A549 (cell line): ENCODE data around the gene COPRS. TPM values are rescaled to one million over a fixed set of nuclear protein-coding genes. Genes with fewer than 3 reads are reported as not detected.

Experiments used
- ATAC-seq, 2 experiments: fragments of 200-7000 bp in 1 of 2; fragments of >200 bp in 1 of 2; cut with Nextera tagmentation in 1 of 2; cut with Tn5 transposase in 1 of 2; 3 replicates each; pipeline versions ENCODE4 v1.8.0 to v1.9.1; 2018 to 2020; ENCODE audit warnings: mild to moderate bottlenecking in 1 of 2, moderate library complexity in 1 of 2
- CTCF ChIA-PET: fragments of 300-600 bp; sonication (Branson Sonifier 250); formaldehyde crosslinking; extraction: SDS; loops from one replicate; lab custom pipeline; 2021; ENCODE audit warnings: antibody characterized with exemption, inconsistent platforms; lab: Yijun Ruan, JAX
- POLR2A ChIA-PET: fragments of 350-600 bp; formaldehyde crosslinking; extraction: SDS; loops from one replicate; lab custom pipeline; 2021; ENCODE audit warnings: antibody characterized with exemption, inconsistent platforms; lab: Yijun Ruan, JAX
- DNase-seq, 2 experiments: peaks; one replicate each; pipeline versions ENCODE4 v3.0.0 to v3.0.0-alpha.2; 2011 to 2016; ENCODE audit warnings: low read depth in 1 of 2, low spot score in 1 of 2
- FAIRE-seq: peaks from 2 replicates; lab custom pipeline; 2011; peaks lifted over from hg19 to GRCh38; lab: Jason Lieb, UNC
- H3K27ac ChIP-seq, 2 experiments: fragments of >200 bp; sonication (Bioruptor Twin); formaldehyde crosslinking; 3 replicates each; pipeline ENCODE4 v1.5.1; 2016 to 2017
- H3K4me1 ChIP-seq: fragments of >200 bp; sonication (Bioruptor Twin); formaldehyde crosslinking; 3 replicates; pipeline ENCODE4 v1.6.1; 2016
- H3K4me2 ChIP-seq: fragments of >200 bp; sonication (Bioruptor Twin); formaldehyde crosslinking; 3 replicates; pipeline ENCODE4 v1.6.1; 2016
- H3K4me3 ChIP-seq: fragments of >200 bp; sonication (Bioruptor Twin); formaldehyde crosslinking; 3 replicates; pipeline ENCODE4 v1.5.1; 2016
- H3K9me3 ChIP-seq: fragments of >200 bp; sonication (Bioruptor Twin); formaldehyde crosslinking; 3 replicates; pipeline ENCODE4 v1.6.1; 2016
- ATOH8 ChIP-seq: fragments of 250-450 bp; sonication (Bioruptor Pico); IDR thresholded peaks from 2 replicates; pipeline ENCODE4 v1.5.0; 2020; ENCODE audit warnings: low read depth, mild to moderate bottlenecking, moderate library complexity
- BCL3 ChIP-seq: fragments of >200 bp; sonication (Bioruptor Twin); formaldehyde crosslinking; IDR thresholded peaks from 3 replicates; pipeline ENCODE4 v1.6.1; 2016
- CBX8 ChIP-seq: fragments of 200-600 bp; sonication (generic); IDR thresholded peaks from 2 replicates; pipeline ENCODE4 v1.6.1; 2016
- CEBPB ChIP-seq, 2 experiments: fragments of >200 bp in 1 of 2; sonication (Bioruptor Twin) in 1 of 2; formaldehyde crosslinking in 1 of 2; IDR thresholded peaks; 2 replicates each; pipeline ENCODE4 v1.6.1; 2012 to 2016
- CHD2 ChIP-seq: fragments of 150-350 bp; IDR thresholded peaks from 2 replicates; pipeline ENCODE4 v1.6.1; 2014; ENCODE audit warnings: low read length; ENCODE audit not compliant: partially characterized antibody
- CHD4 ChIP-seq: fragments of 200-600 bp; sonication (generic); IDR thresholded peaks from 2 replicates; pipeline ENCODE4 v1.6.1; 2016; ENCODE audit warnings: antibody characterized with exemption, mild to moderate bottlenecking, borderline replicate concordance
- EHMT2 ChIP-seq: fragments of 200-600 bp; sonication (generic); IDR thresholded peaks from 2 replicates; pipeline ENCODE4 v1.6.1; 2016; ENCODE audit warnings: antibody characterized with exemption, low read depth, mild to moderate bottlenecking, moderate library complexity
- EP300 ChIP-seq, 2 experiments: fragments of >200 bp; sonication (Bioruptor Twin); formaldehyde crosslinking; IDR thresholded peaks; 2 replicates in 1 of 2; 3 replicates in 1 of 2; pipeline ENCODE4 v1.6.1; 2016 to 2017
- FOSL2 ChIP-seq, 2 experiments: fragments of 450-650 bp in 1 of 2; fragments of >200 bp in 1 of 2; sonication (Bioruptor Twin) in 1 of 2; formaldehyde crosslinking; IDR thresholded peaks; 2 replicates each; pipeline versions ENCODE4 v1.5.0 to v1.6.1; 2016 to 2020; ENCODE audit warnings: mild to moderate bottlenecking in 1 of 2, moderate library complexity in 1 of 2
- HDAC2 ChIP-seq: fragments of 200-600 bp; sonication (generic); IDR thresholded peaks from 2 replicates; pipeline ENCODE4 v1.6.1; 2016
- HMGXB4 ChIP-seq: fragments of 250-450 bp; sonication (Bioruptor Pico); IDR thresholded peaks from 2 replicates; pipeline ENCODE4 v1.5.0; 2021; ENCODE audit warnings: mild to moderate bottlenecking, moderate library complexity, borderline replicate concordance
- JUNB ChIP-seq: fragments of >200 bp; sonication (Bioruptor Twin); formaldehyde crosslinking; IDR thresholded peaks from 2 replicates; pipeline ENCODE4 v1.6.1; 2016
- KDM1A ChIP-seq: fragments of 200-600 bp; sonication (generic); IDR thresholded peaks from 2 replicates; pipeline ENCODE4 v1.6.1; 2016; ENCODE audit warnings: low read depth, mild to moderate bottlenecking
- MAX ChIP-seq: IDR thresholded peaks from 2 replicates; pipeline ENCODE4 v1.6.1; 2012
- MYC ChIP-seq: IDR thresholded peaks from 2 replicates; pipeline ENCODE4 v1.6.1; 2012; ENCODE audit warnings: mild to moderate bottlenecking, inconsistent platforms, low read length, improper control_type of control experiment, borderline replicate concordance
- NFE2L2 ChIP-seq: fragments of 150-350 bp; conservative IDR thresholded peaks from 2 replicates; pipeline ENCODE4 v1.6.1; 2014; ENCODE audit warnings: low read length
- NPAS2 ChIP-seq: fragments of 250-450 bp; sonication (Bioruptor Pico); IDR thresholded peaks from 2 replicates; pipeline ENCODE4 v1.8.0; 2022; ENCODE audit warnings: mild to moderate bottlenecking, moderate library complexity, borderline replicate concordance
- PHF8 ChIP-seq: fragments of 200-600 bp; sonication (generic); IDR thresholded peaks from 2 replicates; pipeline ENCODE4 v1.6.1; 2016; ENCODE audit warnings: low read depth, mild to moderate bottlenecking, antibody characterized with exemption, moderate library complexity, borderline replicate concordance
- RARB ChIP-seq: fragments of 250-450 bp; sonication (Bioruptor Pico); IDR thresholded peaks from 2 replicates; pipeline ENCODE4 v1.8.0; 2021; ENCODE audit warnings: mild to moderate bottlenecking, moderate library complexity
- RCOR1 ChIP-seq: fragments of 150-350 bp; IDR thresholded peaks from 2 replicates; pipeline ENCODE4 v1.6.1; 2014; ENCODE audit warnings: antibody characterized with exemption, low read length, low read depth
- RFX5 ChIP-seq: fragments of 450-650 bp; IDR thresholded peaks from 2 replicates; pipeline ENCODE4 v1.7.1; 2014; ENCODE audit warnings: antibody characterized with exemption, mild to moderate bottlenecking, moderate library complexity
- SMC3 ChIP-seq: fragments of >200 bp; sonication (Bioruptor Twin); formaldehyde crosslinking; IDR thresholded peaks from 3 replicates; pipeline ENCODE4 v1.6.1; 2018; ENCODE audit warnings: inconsistent platforms
- USF2 ChIP-seq: fragments of 450-650 bp; IDR thresholded peaks from 2 replicates; pipeline ENCODE4 v1.6.1; 2014; ENCODE audit warnings: antibody characterized with exemption
- ZSCAN20 ChIP-seq: fragments of 250-450 bp; sonication (Bioruptor Pico); IDR thresholded peaks from 2 replicates; pipeline ENCODE4 v1.8.0; 2022; ENCODE audit warnings: mild to moderate bottlenecking, moderate library complexity
- WGBS: methylation state at CpG from one replicate; pipeline ENCODE4 v1.1.6; 2017; ENCODE audit errors: missing lambda C conversion rate; 5-methylcytosine and 5-hydroxymethylcytosine counted together
- polyA plus RNA-seq, 4 experiments: library from polyadenylated mRNA; depleted of rRNA in 3 of 4; stranded (reverse); fragments of >200 nt; fragmentation: RNase III in 1 of 4; extraction: RNeasy Plus Mini Kit Qiagen cat#74134 plus additional on column Dnase treatment in 1 of 4; gene quantifications; 2 replicates in 3 of 4; 3 replicates in 1 of 4; pipeline ENCODE4 v1.2.3, GENCODE V29; 2011 to 2017
- TF ChIP-seq, protein P1 (sequence below): IDR thresholded peaks from 2 replicates; pipeline ENCODE4 v1.6.1; 2012; ENCODE audit warnings: low read depth, borderline replicate concordance

The COPRS gene
- polyA plus RNA-seq, 2 of the 4 experiments (the other 2 are of a cell fraction), result 80.5 to 98.3 TPM

DNA sequence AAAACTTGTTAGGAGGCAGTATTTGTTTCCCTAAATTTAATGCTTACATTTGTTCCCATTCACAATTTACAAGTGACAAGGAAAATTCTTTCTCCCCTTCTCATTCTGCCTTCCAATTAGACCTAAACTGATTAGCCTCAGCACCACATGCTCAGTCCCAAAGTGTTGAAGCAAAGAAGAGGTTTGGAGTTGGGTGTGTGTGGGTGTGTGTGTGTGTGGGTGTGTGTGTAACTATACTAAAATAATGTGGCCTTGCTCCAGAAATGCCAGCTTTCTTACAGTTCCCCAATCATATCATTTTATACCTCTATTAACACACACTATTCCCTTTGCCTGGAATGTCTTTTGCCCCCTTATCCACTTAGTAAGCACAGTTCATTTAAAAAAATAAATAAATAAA lies 49.3 kb upstream of the COPRS start (continued):
- TF ChIP-seq PHF8 (no peak), MAX (no peak), CEBPB (IDR thresholded peaks at IDR 0.05) (no peak)

GRCh38 chr17:31907342-31907962 lies 48.4 kb upstream of the COPRS start:
- Histone ChIP-seq H3K4me1 (no peaks in the 10 kb centered on the region), H3K4me2 (no peak overlapping the region), H3K4me3 (no peak overlapping the region), H3K27ac (no peak overlapping the region), H3K9me3 (no peaks in the 10 kb centered on the region)
- no peak for TF ChIP-seq RFX5
- no peak for TF ChIP-seq BCL3
- TF ChIP-seq CBX8, result no peak
- TF ChIP-seq RCOR1, result no peak
- TF ChIP-seq RARB, result no peak
- no peak for TF ChIP-seq JUNB
- no peak for TF ChIP-seq ATOH8 (CRISPR knock-in tag)
- TF ChIP-seq PHF8, result no peak
- TF ChIP-seq EP300 (IDR thresholded peaks at IDR 0.05), result no peak
- TF ChIP-seq MAX, result no peak
- TF ChIP-seq MYC, result no peak
- TF ChIP-seq HDAC2, result no peak
- TF ChIP-seq, protein P1, sequence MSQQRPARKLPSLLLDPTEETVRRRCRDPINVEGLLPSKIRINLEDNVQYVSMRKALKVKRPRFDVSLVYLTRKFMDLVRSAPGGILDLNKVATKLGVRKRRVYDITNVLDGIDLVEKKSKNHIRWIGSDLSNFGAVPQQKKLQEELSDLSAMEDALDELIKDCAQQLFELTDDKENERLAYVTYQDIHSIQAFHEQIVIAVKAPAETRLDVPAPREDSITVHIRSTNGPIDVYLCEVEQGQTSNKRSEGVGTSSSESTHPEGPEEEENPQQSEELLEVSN, result no peak
- no peak for TF ChIP-seq CEBPB (IDR thresholded peaks at IDR 0.05)
- TF ChIP-seq CHD4, result no peak
- TF ChIP-seq ZSCAN20 (CRISPR knock-in tag), result no peak
- no peak for TF ChIP-seq CHD2
- CTCF ChIA-PET, result interaction anchor here (0.6 to 1.1 kb wide), 5 partner anchors 8 to 597 kb away, joined by 3 to 4 read pairs (median 3); no protein-coding TSS in a partner anchor
- ATAC-seq (no peak; a peak in 1 of 6 replicates), FAIRE-seq (no peak), DNase-seq (no peak)
- POLR2A ChIA-PET, result no interaction called here
- WGBS, result 56% methylated on average over 7 of the region's 7 CpGs

GRCh38 chr17:31903401-31903800 lies 44.4 kb upstream of the COPRS start:
- H3K4me2 ChIP-seq, result no peak overlapping the region
- POLR2A ChIA-PET, result no interaction called here
- no peaks in the 10 kb centered on the region for H3K9me3 ChIP-seq
- no peak overlapping the region for H3K27ac ChIP-seq
- CTCF ChIA-PET, result interaction anchor here (0.6 to 5.6 kb wide), 4 partner anchors 10 to 466 kb away, joined by 3 to 48 read pairs (median 5); no protein-coding TSS in a partner anchor
- WGBS, result 92% methylated on average over 16 of the region's 16 CpGs
- DNase-seq (no peak), ATAC-seq (no peak), FAIRE-seq (no peak)
- no peak overlapping the region for H3K4me3 ChIP-seq
- H3K4me1 ChIP-seq, result peaks cover 9% of the 10 kb centered on the region; the same call in 1 of the 3 replicates
- TF ChIP-seq NPAS2 (CRISPR knock-in tag) (no peak), KDM1A (no peak), JUNB (no peak), ATOH8 (CRISPR knock-in tag) (no peak), NFE2L2 (no peak), FOSL2 (IDR thresholded peaks at IDR 0.05) (no peak), FOSL2 (CRISPR knock-in tag; IDR thresholded peaks at IDR 0.05) (no peak), USF2 (no peak), SMC3 (no peak), HMGXB4 (CRISPR knock-in tag) (no peak), BCL3 (no peak), RARB (no peak), EHMT2 (no peak), MAX (no peak), CEBPB (IDR thresholded peaks at IDR 0.05) (no peak)
